22Rv1 (cell line): ENCODE measurements around the gene FECH.
"Not testable (repeated sequence)": the region's sequence is repeated elsewhere in the genome, so short reads cannot be mapped to it uniquely, and the experiment has no call there.

ENCODE experiments used
- H3K27ac ChIP-seq: fragments of 450-650 bp; 2 replicates; pipeline ENCODE4 v1.5.1; 2017
- CTCF ChIP-seq: fragments of 450-650 bp; IDR thresholded peaks from 2 replicates; pipeline ENCODE4 v1.5.1; 2017; ENCODE audit warnings: mild to moderate bottlenecking
- ZFX ChIP-seq: fragments of 450-650 bp; IDR thresholded peaks from 2 replicates; pipeline ENCODE4 v1.6.1; 2017; ENCODE audit warnings: antibody characterized with exemption, borderline replicate concordance

The FECH gene

GRCh38 chr18:57627488-57627887, 41.0 kb upstream of the FECH start:
- H3K27ac ChIP-seq, result no peak overlapping the region
- TF ChIP-seq CTCF (no peak), ZFX (no peak)

GRCh38 chr18:57624988-57625387, 38.5 kb upstream of the FECH start:
- no peak for TF ChIP-seq ZFX
- TF ChIP-seq CTCF, result no peak

DNA sequence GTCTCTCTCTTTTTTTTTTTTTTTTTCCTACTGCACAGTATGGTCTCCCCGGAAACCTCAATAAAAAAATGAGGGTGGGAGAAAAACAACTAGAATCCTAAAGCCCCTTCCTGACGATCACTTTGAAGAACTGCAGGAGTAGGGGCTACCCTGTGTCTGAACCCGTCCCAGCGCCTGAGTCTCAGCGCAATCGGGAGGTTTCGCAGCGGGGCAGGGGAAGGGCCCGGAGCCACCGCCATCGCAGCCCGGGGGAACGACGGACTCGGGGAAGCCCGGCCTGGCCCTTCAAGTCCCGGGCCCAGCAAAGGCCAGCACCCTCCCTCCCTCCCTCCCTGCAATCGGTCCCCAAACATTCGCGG, 34.7 kb upstream of the FECH start:
- TF ChIP-seq ZFX (no peak), CTCF (no peak)
- peak overlapping the region; percentile 78 for H3K27ac ChIP-seq

More at GRCh38 chr18:57624988-57625387, 38.5 kb upstream of the FECH start:
- H3K27ac ChIP-seq, result no peak overlapping the region

- H3K27ac ChIP-seq, result no peak overlapping the region
- TF ChIP-seq CTCF (no peak), ZFX (no peak)
Observed at GRCh38 chr18:57619876-57620275, 33.4 kb upstream of the FECH start.

- no peak for TF ChIP-seq ZFX
- no peak for TF ChIP-seq CTCF
- no peak overlapping the region for H3K27ac ChIP-seq
Observed at GRCh38 chr18:57618910-57619309, 32.4 kb upstream of the FECH start.

GRCh38 chr18:57603871-57604270, 17.4 kb upstream of the FECH start:
- no peak for TF ChIP-seq ZFX
- no peak for TF ChIP-seq CTCF
- no peak overlapping the region for H3K27ac ChIP-seq

- TF ChIP-seq ZFX, result no peak
- TF ChIP-seq CTCF, result no peak
- H3K27ac ChIP-seq, result no peak overlapping the region
Observed at GRCh38 chr18:57595347-57595746, 8.8 kb upstream of the FECH start.

GRCh38 chr18:57592716-57593115, 6.2 kb upstream of the FECH start:
- H3K27ac ChIP-seq, result not testable (repeated sequence)
